Measurements from ENCODE around the gene GUCA1A.
"Not testable (repeated sequence)": the region's sequence is repeated elsewhere in the genome, so short reads cannot be mapped to it uniquely, and the experiment has no call there.

GUCA1A gene

DNA sequence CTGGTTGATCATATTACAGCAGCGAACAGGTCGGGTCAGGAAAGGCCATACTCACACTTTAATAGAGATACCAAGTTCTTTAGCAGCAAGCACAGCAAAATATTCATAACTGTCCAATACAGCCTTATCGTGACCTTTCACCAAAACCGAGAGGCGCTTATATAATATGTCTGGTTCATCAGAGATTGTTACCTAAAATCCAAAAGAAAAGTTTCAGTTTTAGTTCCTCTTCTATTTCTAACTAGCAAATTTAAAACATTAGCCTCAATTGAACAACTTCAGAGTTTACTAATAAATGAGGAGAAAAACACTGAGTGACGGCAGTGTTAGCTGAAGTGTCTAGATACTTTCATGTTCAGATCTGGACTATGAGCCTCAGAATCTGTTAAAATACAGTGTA is 38.6 kb downstream of the GUCA1A start:
- H3K27ac ChIP-seq (ENCODE audit: low read depth, low read length): no peak overlapping the region
- H3K4me1 ChIP-seq (ENCODE audit: control insufficient read depth, insufficient read depth, low read length): 0 out of 2 replicates have a peak, but pooled peaks cover 6% of the 10 kb centered on the region
- no peaks in the 10 kb centered on the region for H3K27me3 ChIP-seq (ENCODE audit: control insufficient read depth, insufficient read depth, low read length)
- H3K9me3 ChIP-seq (ENCODE audit: control insufficient read depth, insufficient read depth, low read depth, low read length): no peaks in the 10 kb centered on the region
- H3K4me3 ChIP-seq (ENCODE audit: low read depth, low read length): no peak overlapping the region
- H3K36me3 ChIP-seq (ENCODE audit: control insufficient read depth, insufficient read depth, low read length): peaks cover 69% of the 10 kb centered on the region
- no peak overlapping the region for H3K9ac ChIP-seq (ENCODE audit: low read length)

DNA sequence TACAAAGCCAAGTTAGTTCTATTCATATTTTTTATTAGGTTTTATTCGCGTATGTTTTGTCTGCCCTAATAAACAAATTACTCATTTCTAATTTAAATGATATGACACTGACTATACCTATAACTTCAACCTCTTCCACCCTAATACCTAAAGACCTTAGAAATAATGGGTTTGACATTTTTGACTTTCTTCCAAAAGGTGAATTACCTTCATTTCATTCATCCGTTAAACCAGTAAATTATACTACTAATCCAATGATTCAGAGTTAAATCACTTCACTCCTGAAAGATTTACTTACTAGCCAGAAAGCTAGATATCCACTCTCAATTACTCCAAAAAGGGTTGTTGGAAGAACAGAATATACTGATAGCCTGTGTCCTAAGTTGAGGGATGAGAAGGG is 39.3 kb downstream of the GUCA1A start:
- Histone ChIP-seq H3K9me3 (ENCODE audit: control insufficient read depth, insufficient read depth, low read depth, low read length) (no peaks in the 10 kb centered on the region), H3K27me3 (ENCODE audit: control insufficient read depth, insufficient read depth, low read length) (no peaks in the 10 kb centered on the region), H3K4me3 (ENCODE audit: low read depth, low read length) (no peak overlapping the region), H3K36me3 (ENCODE audit: control insufficient read depth, insufficient read depth, low read length) (peaks cover 63% of the 10 kb centered on the region), H3K9ac (ENCODE audit: low read length) (no peak overlapping the region), H3K4me1 (ENCODE audit: control insufficient read depth, insufficient read depth, low read length) (0 out of 2 replicates have a peak, but pooled peaks cover 6% of the 10 kb centered on the region), H3K27ac (ENCODE audit: low read depth, low read length) (no peak overlapping the region)

DNA sequence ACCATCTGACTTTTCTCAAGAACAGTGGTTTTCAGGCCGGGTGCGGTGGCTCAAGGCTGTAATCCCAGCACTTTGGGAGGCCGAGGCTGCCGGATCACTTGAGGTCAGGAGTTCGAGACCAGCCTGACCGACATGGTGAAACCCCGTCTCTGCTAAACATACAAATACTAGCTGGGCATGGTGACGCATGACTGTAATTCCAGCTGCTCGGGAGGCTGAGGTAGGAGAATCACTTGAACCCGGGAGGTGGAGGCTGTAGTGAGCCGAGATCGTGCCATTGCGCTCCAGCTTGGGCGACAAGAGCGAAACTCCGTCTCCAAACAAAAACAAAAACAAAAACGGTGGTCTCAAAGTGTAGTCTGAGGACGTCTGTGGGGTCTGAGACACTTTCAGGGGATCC is 43.3 kb downstream of the GUCA1A start:
- peak overlapping the region; percentile 96 for H3K4me3 ChIP-seq (ENCODE audit: low read depth, low read length)
- not testable (repeated sequence) for H3K27me3 ChIP-seq (ENCODE audit: control insufficient read depth, insufficient read depth, low read length); H3K9ac ChIP-seq (ENCODE audit: low read length); H3K4me1 ChIP-seq (ENCODE audit: control insufficient read depth, insufficient read depth, low read length); H3K9me3 ChIP-seq (ENCODE audit: control insufficient read depth, insufficient read depth, low read depth, low read length); H3K27ac ChIP-seq (ENCODE audit: low read depth, low read length)
- peaks cover 26% of the 10 kb centered on the region for H3K36me3 ChIP-seq (ENCODE audit: control insufficient read depth, insufficient read depth, low read length)

DNA sequence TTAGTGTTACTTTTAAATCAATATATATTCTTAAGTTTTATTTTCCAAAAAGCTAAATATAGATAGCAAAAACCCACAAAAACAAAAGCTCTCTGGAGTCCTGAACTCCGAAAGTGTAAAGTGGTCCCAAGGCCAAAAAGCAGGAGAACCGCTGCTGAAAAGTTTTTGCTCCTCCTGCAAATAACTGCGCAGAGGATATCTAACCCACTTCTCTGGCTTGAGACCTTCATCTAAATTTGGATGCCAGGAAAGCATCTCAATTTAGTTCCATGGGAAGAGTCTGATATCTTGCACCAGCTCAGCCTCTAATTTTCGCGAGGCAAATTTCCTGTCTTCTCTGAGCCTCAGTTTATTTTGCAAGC is 44.0 kb downstream of the GUCA1A start:
- Histone ChIP-seq H3K27me3 (ENCODE audit: control insufficient read depth, insufficient read depth, low read length) (no peaks in the 10 kb centered on the region), H3K27ac (ENCODE audit: low read depth, low read length) (peak overlapping the region; percentile 79; the same call in 1 of the 2 replicates), H3K4me1 (ENCODE audit: control insufficient read depth, insufficient read depth, low read length) (0 out of 2 replicates have a peak, but pooled peaks cover 6% of the 10 kb centered on the region), H3K36me3 (ENCODE audit: control insufficient read depth, insufficient read depth, low read length) (peaks cover 20% of the 10 kb centered on the region), H3K9ac (ENCODE audit: low read length) (peak overlapping the region; percentile 80), H3K4me3 (ENCODE audit: low read depth, low read length) (peak overlapping the region; percentile 96), H3K9me3 (ENCODE audit: control insufficient read depth, insufficient read depth, low read depth, low read length) (no peaks in the 10 kb centered on the region)

DNA sequence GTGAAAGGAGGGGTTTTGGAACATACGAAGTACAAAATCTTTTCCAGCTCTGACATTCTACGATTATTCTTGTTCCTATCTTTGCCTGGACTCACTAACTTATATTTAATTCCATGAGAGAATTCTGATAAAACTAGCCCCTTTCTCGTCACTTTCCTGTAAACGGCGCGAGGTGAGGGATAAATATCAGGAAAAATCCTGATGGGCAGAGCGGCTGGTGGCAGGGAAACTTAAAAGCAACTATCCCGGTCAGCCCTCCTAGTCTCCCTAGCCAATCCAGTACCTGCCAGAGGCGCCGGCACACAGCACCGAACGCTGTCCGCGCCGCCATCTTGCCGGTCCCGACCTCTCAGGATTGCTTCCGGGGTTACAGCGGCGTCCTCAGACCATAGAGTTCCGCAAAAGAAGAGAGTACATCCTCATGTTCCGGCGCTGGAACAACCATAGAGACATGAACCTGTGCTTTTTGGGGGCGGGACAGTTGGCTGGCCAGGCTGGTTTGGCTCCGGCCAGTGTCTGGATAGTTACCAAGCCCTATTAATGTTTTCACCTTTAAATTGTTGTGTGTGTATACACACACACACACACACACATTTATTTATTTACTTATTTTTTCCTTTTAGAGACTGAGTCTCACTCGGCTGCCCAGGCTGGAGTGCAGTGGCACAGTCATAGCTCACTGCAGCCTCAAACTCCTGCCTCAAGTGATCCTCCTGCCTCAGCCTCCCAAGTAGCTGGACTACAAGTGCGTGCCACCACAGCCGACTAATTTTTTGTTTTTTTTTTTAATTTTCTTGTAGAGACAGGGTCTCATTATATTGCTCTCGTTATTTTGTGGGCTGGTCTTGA is 44.6 kb downstream of the GUCA1A start, which contains the start of gene MRPS10:
Gene MRPS10 (minus strand): TSS at position 343 of the 849 bp plus-strand sequence. CDS start 12 bp downstream, at position 331.
- peak within 1 kb of the TSS; percentile 79; the same call in 1 of the 2 replicates for H3K27ac ChIP-seq (ENCODE audit: low read depth, low read length)
- peaks cover 14% of the 10 kb centered on the region for H3K36me3 ChIP-seq (ENCODE audit: control insufficient read depth, insufficient read depth, low read length)
- H3K9me3 ChIP-seq (ENCODE audit: control insufficient read depth, insufficient read depth, low read depth, low read length): no peaks in the 10 kb centered on the region
- no peaks in the 10 kb centered on the region for H3K27me3 ChIP-seq (ENCODE audit: control insufficient read depth, insufficient read depth, low read length)
- 0 out of 2 replicates have a peak, but pooled peaks cover 6% of the 10 kb centered on the region for H3K4me1 ChIP-seq (ENCODE audit: control insufficient read depth, insufficient read depth, low read length)
- peak within 1 kb of the TSS; percentile 80 for H3K9ac ChIP-seq (ENCODE audit: low read length)
- peak within 1 kb of the TSS; percentile 96 for H3K4me3 ChIP-seq (ENCODE audit: low read depth, low read length)

DNA sequence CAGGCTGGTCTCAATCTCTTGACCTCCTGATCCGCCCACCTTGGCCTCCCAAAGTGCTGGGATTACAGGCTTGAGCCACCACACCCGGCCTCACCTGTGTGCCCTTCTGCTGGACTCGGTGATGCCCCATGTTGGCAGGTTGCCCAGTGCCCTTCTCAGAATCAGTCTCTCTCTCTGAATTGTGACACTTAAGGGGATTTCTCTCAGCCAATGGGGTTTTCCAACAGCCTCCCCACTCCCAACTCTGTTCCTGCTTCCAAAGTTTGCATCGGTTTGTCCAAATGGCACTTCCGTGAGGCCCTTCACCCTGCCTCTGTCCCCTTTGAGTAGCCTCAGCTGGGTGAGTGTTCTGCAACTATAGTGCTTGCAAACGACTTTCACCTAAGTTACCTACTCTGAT is 47.6 kb downstream of the GUCA1A start:
- Histone ChIP-seq H3K27me3 (ENCODE audit: control insufficient read depth, insufficient read depth, low read length) (no peaks in the 10 kb centered on the region), H3K27ac (ENCODE audit: low read depth, low read length) (no peak overlapping the region), H3K36me3 (ENCODE audit: control insufficient read depth, insufficient read depth, low read length) (no peaks in the 10 kb centered on the region; the same call in 1 of the 2 replicates), H3K4me1 (ENCODE audit: control insufficient read depth, insufficient read depth, low read length) (no peaks in the 10 kb centered on the region), H3K9ac (ENCODE audit: low read length) (no peak overlapping the region), H3K9me3 (ENCODE audit: control insufficient read depth, insufficient read depth, low read depth, low read length) (no peaks in the 10 kb centered on the region), H3K4me3 (ENCODE audit: low read depth, low read length) (no peak overlapping the region)

DNA sequence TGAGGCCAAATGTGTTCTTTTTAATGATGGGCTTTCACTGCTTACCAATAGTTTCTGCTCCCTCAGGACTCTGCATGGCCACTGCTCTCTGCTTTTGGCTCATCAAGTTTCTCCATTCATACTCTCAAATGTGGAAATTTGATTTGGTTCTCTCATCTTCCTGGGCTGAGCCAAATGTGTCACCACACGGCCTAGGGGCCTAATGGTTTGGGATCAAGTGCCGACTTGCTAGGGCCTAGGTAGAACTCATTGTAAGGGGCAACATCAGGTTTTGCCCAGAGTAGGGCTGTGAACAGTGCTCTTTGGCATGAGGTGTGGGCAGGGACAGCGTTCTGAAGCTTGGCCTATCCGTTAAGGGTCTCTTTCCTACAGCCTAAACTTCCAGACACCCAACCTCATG is 48.4 kb downstream of the GUCA1A start:
- Histone ChIP-seq H3K9ac (ENCODE audit: low read length) (no peak overlapping the region), H3K36me3 (ENCODE audit: control insufficient read depth, insufficient read depth, low read length) (no peaks in the 10 kb centered on the region; the same call in 1 of the 2 replicates), H3K27me3 (ENCODE audit: control insufficient read depth, insufficient read depth, low read length) (no peaks in the 10 kb centered on the region), H3K9me3 (ENCODE audit: control insufficient read depth, insufficient read depth, low read depth, low read length) (no peaks in the 10 kb centered on the region), H3K27ac (ENCODE audit: low read depth, low read length) (no peak overlapping the region), H3K4me3 (ENCODE audit: low read depth, low read length) (no peak overlapping the region), H3K4me1 (ENCODE audit: control insufficient read depth, insufficient read depth, low read length) (peaks cover 7% of the 10 kb centered on the region; the same call in 1 of the 2 replicates)

DNA sequence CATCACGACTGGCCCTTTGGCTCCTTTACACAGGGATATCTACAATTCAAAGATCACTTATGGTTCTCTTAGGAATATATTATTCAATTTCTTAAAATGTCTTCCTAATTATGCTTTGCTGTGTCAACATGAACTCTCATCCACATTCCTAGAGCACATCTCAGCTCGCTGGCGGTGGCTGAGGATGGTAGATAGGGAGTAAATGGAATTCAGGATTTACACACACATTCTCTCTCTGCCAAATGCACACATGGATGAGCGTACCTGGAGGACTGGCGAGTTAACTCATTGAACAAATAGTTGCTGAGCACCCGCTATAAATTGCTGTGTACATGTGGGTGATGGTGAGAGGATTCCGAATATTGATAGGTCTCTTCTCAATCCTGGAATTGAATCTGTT is 49.3 kb downstream of the GUCA1A start:
- H3K36me3 ChIP-seq (ENCODE audit: control insufficient read depth, insufficient read depth, low read length): peaks cover under 1% of the 10 kb centered on the region; the same call in 1 of the 2 replicates
- H3K27me3 ChIP-seq (ENCODE audit: control insufficient read depth, insufficient read depth, low read length): no peaks in the 10 kb centered on the region
- no peak overlapping the region for H3K27ac ChIP-seq (ENCODE audit: low read depth, low read length)
- H3K9ac ChIP-seq (ENCODE audit: low read length): no peak overlapping the region
- H3K4me3 ChIP-seq (ENCODE audit: low read depth, low read length): no peak overlapping the region
- no peaks in the 10 kb centered on the region for H3K9me3 ChIP-seq (ENCODE audit: control insufficient read depth, insufficient read depth, low read depth, low read length)
- peaks cover 16% of the 10 kb centered on the region for H3K4me1 ChIP-seq (ENCODE audit: control insufficient read depth, insufficient read depth, low read length)

DNA sequence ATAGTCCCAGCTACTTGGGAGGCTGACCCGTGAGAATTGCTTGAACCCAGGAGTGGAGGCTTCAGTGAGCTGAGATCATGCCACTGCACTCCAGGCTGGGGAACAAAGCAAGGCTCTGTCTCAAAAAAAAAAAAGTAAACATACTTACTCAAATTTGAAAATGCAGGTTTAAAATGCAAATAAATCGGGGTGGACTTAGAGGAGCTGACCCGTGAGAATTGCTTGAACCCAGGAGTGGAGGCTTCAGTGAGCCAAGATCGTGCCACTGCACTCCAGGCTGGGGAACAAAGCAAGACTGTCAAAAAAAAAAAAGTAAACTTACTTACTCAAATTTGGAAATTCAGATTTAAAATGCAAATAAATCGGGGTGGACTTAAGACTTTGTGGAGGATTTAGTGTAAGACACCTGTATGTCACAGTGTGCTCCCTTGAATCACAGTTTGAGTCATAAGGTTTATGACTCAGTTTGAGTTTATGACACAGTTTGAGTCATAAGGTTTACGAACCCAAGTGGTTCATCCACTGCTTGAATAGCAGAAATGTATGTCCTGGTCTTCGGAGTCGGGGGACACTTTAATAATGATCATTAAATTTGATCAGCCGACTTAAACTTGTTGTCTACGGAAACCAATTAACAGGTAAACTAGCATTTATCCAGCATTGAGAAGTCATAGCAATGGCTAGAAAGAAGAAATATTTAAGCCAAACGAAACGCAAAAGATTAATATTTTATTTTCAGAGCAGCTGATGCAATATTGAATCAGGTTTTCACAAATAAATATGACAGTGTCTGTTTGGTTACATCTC is 51.3 kb downstream of the GUCA1A start:
- Histone ChIP-seq H3K36me3 (ENCODE audit: control insufficient read depth, insufficient read depth, low read length) (peaks cover 15% of the 10 kb centered on the region; the same call in 1 of the 2 replicates), H3K9ac (ENCODE audit: low read length) (no peak overlapping the region), H3K4me3 (ENCODE audit: low read depth, low read length) (no peak overlapping the region), H3K9me3 (ENCODE audit: control insufficient read depth, insufficient read depth, low read depth, low read length) (no peaks in the 10 kb centered on the region), H3K4me1 (ENCODE audit: control insufficient read depth, insufficient read depth, low read length) (peaks cover 20% of the 10 kb centered on the region), H3K27me3 (ENCODE audit: control insufficient read depth, insufficient read depth, low read length) (no peaks in the 10 kb centered on the region), H3K27ac (ENCODE audit: low read depth, low read length) (no peak overlapping the region)

DNA sequence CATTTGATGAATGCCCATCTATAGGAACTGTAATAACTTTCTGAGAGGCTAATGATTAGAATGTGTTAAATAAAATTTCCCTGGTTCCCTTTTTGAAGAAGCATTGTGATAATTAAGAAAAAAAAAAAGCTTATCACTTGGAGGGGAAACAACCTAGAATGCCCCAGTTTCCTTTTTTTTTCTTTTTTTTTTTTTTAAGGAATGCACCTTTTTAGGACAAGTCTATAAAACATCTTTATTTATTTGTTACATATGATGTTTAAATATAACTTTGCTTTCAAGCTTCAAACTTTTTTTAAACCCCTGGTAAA is 51.8 kb downstream of the GUCA1A start:
- Histone ChIP-seq H3K36me3 (ENCODE audit: control insufficient read depth, insufficient read depth, low read length) (peaks cover 15% of the 10 kb centered on the region; the same call in 1 of the 2 replicates), H3K27ac (ENCODE audit: low read depth, low read length) (no peak overlapping the region), H3K27me3 (ENCODE audit: control insufficient read depth, insufficient read depth, low read length) (no peaks in the 10 kb centered on the region), H3K9me3 (ENCODE audit: control insufficient read depth, insufficient read depth, low read depth, low read length) (no peaks in the 10 kb centered on the region), H3K4me3 (ENCODE audit: low read depth, low read length) (no peak overlapping the region), H3K9ac (ENCODE audit: low read length) (no peak overlapping the region), H3K4me1 (ENCODE audit: control insufficient read depth, insufficient read depth, low read length) (peaks cover 20% of the 10 kb centered on the region)

DNA sequence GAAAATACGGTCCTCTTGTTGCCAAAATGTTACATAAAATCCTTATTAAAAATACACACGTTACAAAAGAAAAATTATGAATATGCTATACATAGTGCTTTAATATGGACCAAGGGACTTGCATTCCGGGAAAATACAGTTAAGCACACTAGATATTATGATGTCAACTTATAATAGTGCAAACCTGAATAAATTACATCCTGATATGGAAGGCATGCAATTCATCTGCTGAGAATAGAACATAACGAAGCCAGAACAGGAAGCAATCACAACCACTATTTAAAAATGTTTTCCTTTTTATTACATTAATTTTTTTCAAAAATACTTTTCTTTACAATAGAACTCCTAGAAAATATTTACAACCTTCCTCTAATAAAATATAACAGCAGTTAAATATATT is 52.3 kb downstream of the GUCA1A start:
- Histone ChIP-seq H3K27ac (ENCODE audit: low read depth, low read length) (no peak overlapping the region), H3K4me1 (ENCODE audit: control insufficient read depth, insufficient read depth, low read length) (peaks cover 20% of the 10 kb centered on the region)

More for the DNA sequence above, 52.3 kb downstream of the GUCA1A start:
- no peak overlapping the region for H3K4me3 ChIP-seq (ENCODE audit: low read depth, low read length)
- H3K27me3 ChIP-seq (ENCODE audit: control insufficient read depth, insufficient read depth, low read length): no peaks in the 10 kb centered on the region
- H3K36me3 ChIP-seq (ENCODE audit: control insufficient read depth, insufficient read depth, low read length): peaks cover 15% of the 10 kb centered on the region; the same call in 1 of the 2 replicates
- H3K9ac ChIP-seq (ENCODE audit: low read length): no peak overlapping the region
- H3K9me3 ChIP-seq (ENCODE audit: control insufficient read depth, insufficient read depth, low read depth, low read length): no peaks in the 10 kb centered on the region
